HEK293T (cell line): ENCODE results near the gene CC2D2A.

Experiments
- CTCF ChIA-PET: fragments of 350-600 bp; formaldehyde crosslinking; extraction: SDS; loops from one replicate; lab custom pipeline; 2021; ENCODE audit warnings: antibody characterized with exemption, inconsistent platforms; lab: Yijun Ruan, JAX
- POLR2A ChIA-PET: fragments of 350-600 bp; formaldehyde crosslinking; extraction: SDS; loops from one replicate; lab custom pipeline; 2020; ENCODE audit warnings: antibody characterized with exemption, inconsistent platforms; lab: Yijun Ruan, JAX
- DNase-seq: peaks from one replicate; pipeline ENCODE4 v3.0.0; 2012; ENCODE audit warnings: mixed read lengths; ENCODE audit errors: extremely low spot score
- ARNT ChIP-seq: fragments of 450-650 bp; IDR thresholded peaks from 2 replicates; pipeline ENCODE4 v1.6.1; 2017; ENCODE audit warnings: mild to moderate bottlenecking
- BHLHE40 ChIP-seq: fragments of 450-650 bp; IDR thresholded peaks from 2 replicates; pipeline ENCODE4 v1.6.1; 2016; ENCODE audit warnings: mild to moderate bottlenecking, moderate library complexity, borderline replicate concordance
- CTBP1 ChIP-seq: fragments of 450-650 bp; IDR thresholded peaks from 2 replicates; pipeline ENCODE4 v1.6.1; 2016; ENCODE audit warnings: borderline replicate concordance
- ELF4 ChIP-seq: fragments of 450-650 bp; IDR thresholded peaks from 2 replicates; pipeline ENCODE4 v1.6.1; 2017; ENCODE audit warnings: antibody characterized with exemption
- FOXA1 ChIP-seq: fragments of 450-650 bp; IDR thresholded peaks from 2 replicates; pipeline ENCODE4 v1.6.1; 2016; ENCODE audit warnings: mild to moderate bottlenecking
- FOXK2 ChIP-seq: fragments of 450-650 bp; IDR thresholded peaks from 2 replicates; pipeline ENCODE4 v1.6.1; 2016; ENCODE audit warnings: mild to moderate bottlenecking
- FOXM1 ChIP-seq: fragments of 450-650 bp; IDR thresholded peaks from 2 replicates; pipeline ENCODE4 v1.6.1; 2017; ENCODE audit warnings: mild to moderate bottlenecking, borderline replicate concordance
- HDGF ChIP-seq: fragments of 450-650 bp; IDR thresholded peaks from 2 replicates; pipeline ENCODE4 v1.6.1; 2017; ENCODE audit warnings: antibody characterized with exemption, borderline replicate concordance
- L3MBTL2 ChIP-seq: fragments of 450-650 bp; conservative IDR thresholded peaks from 2 replicates; pipeline ENCODE4 v1.6.1; 2016; ENCODE audit warnings: mild to moderate bottlenecking
- LEF1 ChIP-seq: fragments of 450-650 bp; IDR thresholded peaks from 2 replicates; pipeline ENCODE4 v1.6.1; 2017; ENCODE audit warnings: mild to moderate bottlenecking, borderline replicate concordance
- NFRKB ChIP-seq: fragments of 450-650 bp; IDR thresholded peaks from 2 replicates; pipeline ENCODE4 v1.6.1; 2016; ENCODE audit warnings: mild to moderate bottlenecking, moderate library complexity
- SP1 ChIP-seq: fragments of 450-650 bp; IDR thresholded peaks from 2 replicates; pipeline ENCODE4 v1.6.1; 2017
- SUZ12 ChIP-seq: fragments of 450-650 bp; IDR thresholded peaks from 2 replicates; pipeline ENCODE4 v1.6.1; 2016; ENCODE audit warnings: mild to moderate bottlenecking
- TARDBP ChIP-seq: fragments of 450-650 bp; IDR thresholded peaks from 2 replicates; pipeline ENCODE4 v1.6.1; 2016
- ZNF384 ChIP-seq: fragments of 450-650 bp; IDR thresholded peaks from 2 replicates; pipeline ENCODE4 v1.6.1; 2016
- TF ChIP-seq, protein P1 (sequence below): fragments of 450-650 bp; IDR thresholded peaks from 2 replicates; pipeline ENCODE4 v1.6.1; 2016

The CC2D2A gene

DNA sequence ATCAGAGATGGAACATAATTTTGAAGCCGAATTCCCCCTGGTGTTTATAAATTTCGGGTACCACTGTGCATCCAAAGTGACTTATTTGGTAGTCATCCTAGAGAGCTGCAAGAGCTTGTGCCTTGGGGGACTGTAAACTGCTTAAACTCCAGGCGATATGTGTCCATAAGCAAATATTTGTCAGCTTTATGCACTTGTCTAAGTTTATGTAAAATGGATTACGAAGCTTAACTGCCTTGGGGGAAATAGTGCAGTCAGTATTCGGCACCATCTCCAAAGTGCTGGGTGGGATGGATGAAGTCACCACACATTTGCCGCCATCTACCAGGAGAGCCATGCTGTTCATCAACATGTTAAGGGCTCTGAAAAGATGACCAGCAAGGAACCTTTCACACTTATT lies 65.9 kb downstream of the CC2D2A start:
- ChIA-PET POLR2A (no interaction called here), CTCF (no interaction called here)
- DNase-seq = no peak
- no peak for TF ChIP-seq FOXK2
- TF ChIP-seq ZNF384 = no peak
- TF ChIP-seq SUZ12 = no peak
- TF ChIP-seq SP1 = no peak
- no peak for TF ChIP-seq L3MBTL2
- no peak for TF ChIP-seq LEF1
- TF ChIP-seq HDGF = no peak
- no peak for TF ChIP-seq ELF4
- TF ChIP-seq FOXM1 = no peak
- TF ChIP-seq ARNT = no peak
- no peak for TF ChIP-seq NFRKB
- no peak for TF ChIP-seq BHLHE40

DNA sequence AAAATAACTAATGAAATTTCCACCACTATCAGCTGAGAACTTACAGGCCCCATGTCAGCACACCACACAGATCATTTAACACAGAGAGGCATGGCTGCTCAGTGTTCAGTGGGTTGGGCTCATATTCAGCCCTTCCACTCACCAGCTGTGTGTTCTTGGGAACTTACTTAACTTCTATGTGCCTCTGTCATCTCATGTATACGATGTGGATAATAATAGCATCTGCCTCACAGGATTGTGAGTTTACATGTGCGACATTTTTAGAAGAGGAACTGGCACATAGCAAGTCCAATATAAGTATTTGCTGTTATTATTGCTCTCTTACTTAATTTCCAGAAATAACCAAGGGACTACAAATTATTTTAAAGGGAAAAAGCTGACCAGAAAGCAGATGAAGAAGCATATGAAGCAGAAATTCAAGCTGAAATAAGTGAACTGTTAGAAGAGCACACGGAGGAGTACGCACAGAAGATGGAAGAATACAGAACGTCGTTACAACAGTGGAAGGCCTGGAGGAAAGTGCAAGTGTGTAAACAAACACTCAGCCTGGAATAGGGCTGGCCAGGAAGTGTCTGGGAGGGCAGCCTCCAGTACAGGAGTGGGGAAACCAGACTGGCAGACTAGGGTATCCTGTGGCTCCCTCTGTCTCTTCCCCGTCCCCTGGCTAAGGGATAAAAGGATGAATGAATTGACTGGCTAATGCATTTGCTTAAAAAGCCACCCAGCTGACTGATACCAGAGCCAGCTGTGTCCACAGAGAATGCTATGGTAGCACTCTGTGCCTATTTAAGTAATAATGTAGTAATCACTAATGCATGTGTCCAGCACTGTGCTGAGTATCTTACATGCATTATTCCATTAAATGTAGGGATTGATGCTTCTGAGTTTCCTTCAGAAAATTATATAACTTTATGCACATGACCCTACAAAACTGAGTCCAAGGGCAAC lies 67.1 kb downstream of the CC2D2A start:
- DNase-seq = no peak
- TF ChIP-seq, protein P1, sequence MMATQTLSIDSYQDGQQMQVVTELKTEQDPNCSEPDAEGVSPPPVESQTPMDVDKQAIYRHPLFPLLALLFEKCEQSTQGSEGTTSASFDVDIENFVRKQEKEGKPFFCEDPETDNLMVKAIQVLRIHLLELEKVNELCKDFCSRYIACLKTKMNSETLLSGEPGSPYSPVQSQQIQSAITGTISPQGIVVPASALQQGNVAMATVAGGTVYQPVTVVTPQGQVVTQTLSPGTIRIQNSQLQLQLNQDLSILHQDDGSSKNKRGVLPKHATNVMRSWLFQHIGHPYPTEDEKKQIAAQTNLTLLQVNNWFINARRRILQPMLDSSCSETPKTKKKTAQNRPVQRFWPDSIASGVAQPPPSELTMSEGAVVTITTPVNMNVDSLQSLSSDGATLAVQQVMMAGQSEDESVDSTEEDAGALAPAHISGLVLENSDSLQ = no peak
- TF ChIP-seq SP1 = no peak
- no peak for TF ChIP-seq NFRKB
- no peak for TF ChIP-seq TARDBP
- no peak for TF ChIP-seq FOXA1
- no peak for TF ChIP-seq ZNF384
- no peak for TF ChIP-seq L3MBTL2
- no peak for TF ChIP-seq LEF1
- TF ChIP-seq BHLHE40 = no peak
- no peak for TF ChIP-seq ELF4
- TF ChIP-seq FOXM1 = no peak
- TF ChIP-seq FOXK2 = no peak
- ChIA-PET CTCF (no interaction called here), POLR2A (no interaction called here)

DNA sequence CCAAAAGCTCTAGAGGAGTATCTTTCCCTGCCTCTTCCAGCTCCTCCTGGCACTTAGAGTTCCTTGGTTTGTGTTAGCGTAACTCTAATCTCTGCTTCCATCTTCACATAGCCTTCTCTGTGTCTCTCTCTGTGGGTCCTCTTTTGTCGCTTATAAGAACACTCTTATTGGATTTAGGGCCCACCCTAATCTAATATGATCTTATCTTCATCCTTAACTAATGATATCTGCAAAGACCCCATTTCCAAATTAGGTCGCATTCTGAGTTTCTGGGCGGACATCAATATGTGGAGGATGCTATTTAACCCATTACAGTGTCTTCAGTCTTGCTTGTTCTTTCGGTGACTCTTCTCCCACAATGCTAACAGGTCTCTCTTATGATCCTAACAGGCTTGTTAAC lies 72.3 kb downstream of the CC2D2A start:
- TF ChIP-seq NFRKB = no peak
- no peak for TF ChIP-seq L3MBTL2
- no peak for TF ChIP-seq ARNT
- ChIA-PET POLR2A (no interaction called here), CTCF (no interaction called here)
- no peak for DNase-seq

DNA sequence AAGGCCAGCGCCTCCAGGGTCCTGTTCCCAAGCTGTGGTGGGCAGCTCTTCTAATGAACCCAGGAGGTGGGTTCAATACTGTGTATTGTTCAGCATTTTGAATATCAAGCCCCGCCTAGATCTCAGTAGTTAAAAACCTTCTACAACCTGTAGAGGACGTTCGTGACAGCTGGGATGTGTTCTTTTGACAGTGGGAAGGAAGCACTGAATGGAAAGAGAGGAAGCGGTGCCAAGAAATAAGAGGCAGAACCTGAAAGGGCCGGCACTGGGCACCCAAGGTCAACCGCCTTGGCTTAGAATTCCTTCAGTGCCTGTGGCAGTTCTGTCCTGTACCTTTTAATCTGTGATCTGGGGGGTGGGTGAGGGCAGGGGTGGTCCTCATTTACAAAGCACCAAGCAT lies 73.1 kb downstream of the CC2D2A start:
- no peak for DNase-seq
- TF ChIP-seq FOXK2 = no peak
- POLR2A ChIA-PET = no interaction called here
- CTCF ChIA-PET = no interaction called here

DNA sequence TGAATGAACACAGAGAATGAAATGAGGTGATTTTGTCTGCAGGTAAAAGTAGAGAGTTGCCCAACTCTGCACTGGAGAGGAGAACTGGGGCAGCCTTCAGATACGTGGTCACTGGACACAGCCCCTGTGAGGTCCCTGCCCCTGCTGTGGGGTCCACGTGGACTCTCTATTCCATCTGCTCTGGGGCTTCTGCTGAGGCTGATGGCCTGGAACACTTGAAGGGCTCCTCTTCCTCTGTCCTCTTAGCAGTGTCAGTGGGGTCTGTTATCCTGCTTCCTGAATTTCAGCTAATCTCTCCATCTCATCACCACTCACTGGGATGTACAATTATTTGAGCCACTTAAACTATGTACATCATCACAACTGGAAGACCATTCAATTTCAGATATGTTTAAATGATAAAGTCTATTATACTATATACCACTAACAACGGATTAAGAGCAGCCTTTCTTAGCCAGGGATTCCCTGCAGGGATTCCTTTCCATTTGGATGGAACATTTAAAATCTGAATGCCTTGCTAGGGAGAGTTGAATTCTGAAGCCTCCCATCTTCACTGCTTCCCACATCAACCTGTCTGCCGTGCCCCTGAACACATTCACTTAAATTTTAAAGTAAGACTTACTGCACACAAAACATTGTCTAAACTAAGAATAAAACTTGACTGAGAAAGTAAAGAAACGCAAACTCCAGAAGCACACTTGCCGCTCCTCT lies 74.0 kb downstream of the CC2D2A start:
- ChIA-PET CTCF (no interaction called here), POLR2A (no interaction called here)
- no peak for DNase-seq
- TF ChIP-seq ARNT = no peak
- no peak for TF ChIP-seq ZNF384
- TF ChIP-seq HDGF = no peak
- TF ChIP-seq CTBP1 = no peak
- TF ChIP-seq, protein P1 = no peak
- no peak for TF ChIP-seq FOXA1
- TF ChIP-seq ELF4 = no peak

DNA sequence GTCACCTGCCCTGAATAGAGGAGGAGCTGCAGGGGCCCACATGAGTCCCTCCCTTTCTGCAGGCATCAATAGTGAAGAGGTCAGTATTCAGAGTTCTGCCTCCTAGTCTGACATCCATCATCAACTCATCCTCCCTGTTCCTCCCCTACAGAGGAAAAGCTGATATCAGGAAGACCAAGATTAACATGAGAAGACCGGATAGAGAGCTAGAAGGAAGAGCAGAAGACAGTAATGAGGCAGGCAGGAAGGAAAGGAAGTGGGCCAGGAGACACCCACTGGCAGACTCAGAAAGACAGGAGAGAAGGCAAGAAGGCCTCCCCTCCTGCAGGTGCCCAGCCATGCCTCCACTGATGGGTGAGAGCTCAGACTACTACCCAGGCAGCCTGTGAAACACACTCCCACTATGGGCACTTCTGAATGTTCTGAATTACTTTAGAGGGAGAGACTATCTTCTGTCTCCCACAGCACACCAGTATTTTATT lies 74.6 kb downstream of the CC2D2A start:
- ChIA-PET CTCF (no interaction called here), POLR2A (no interaction called here)
- no peak for TF ChIP-seq SP1
- TF ChIP-seq SUZ12 = no peak
- no peak for TF ChIP-seq TARDBP
- no peak for TF ChIP-seq CTBP1
- TF ChIP-seq, protein P1 = no peak
- TF ChIP-seq FOXK2 = no peak
- TF ChIP-seq ELF4 = no peak
- no peak for TF ChIP-seq LEF1
- no peak for TF ChIP-seq ZNF384
- TF ChIP-seq ARNT = no peak
- TF ChIP-seq FOXA1 = no peak
- DNase-seq = no peak
